HFF-Myc (cell line): ENCODE results near the gene WASF3.

ENCODE experiments used
- DNase-seq: peaks from one replicate; pipeline ENCODE4 v3.0.0-alpha.2; 2011; ENCODE audit warnings: low read depth; ENCODE audit errors: extremely low read depth
- H3K4me3 ChIP-seq: replicated peaks from 2 replicates; pipeline ENCODE4 v1.5.1; 2011; ENCODE audit warnings: low read depth, mild to moderate bottlenecking, control low read depth, low read length
- CTCF ChIP-seq: IDR thresholded peaks from 2 replicates; pipeline ENCODE4 v1.5.1; 2012; ENCODE audit warnings: mild to moderate bottlenecking, low read depth, low read length, control low read depth; ENCODE audit errors: missing control alignments

WASF3 gene

GRCh38 chr13:26541678-26542568 lies 15.6 kb upstream of the WASF3 start:
- TF ChIP-seq CTCF: no peak
- no peak overlapping the region for H3K4me3 ChIP-seq
- no peak for DNase-seq

GRCh38 chr13:26544707-26545106 lies 12.8 kb upstream of the WASF3 start:
- no peak for TF ChIP-seq CTCF
- H3K4me3 ChIP-seq: no peak overlapping the region
- no peak for DNase-seq

GRCh38 chr13:26548205-26548765 lies 9.2 kb upstream of the WASF3 start:
- no peak for TF ChIP-seq CTCF
- no peak for DNase-seq
- no peak overlapping the region for H3K4me3 ChIP-seq

- H3K4me3 ChIP-seq: no peak overlapping the region
- DNase-seq: no peak
- TF ChIP-seq CTCF: no peak
These were observed 7.8 kb upstream of the WASF3 start for GRCh38 chr13:26549713-26550112.

GRCh38 chr13:26551255-26551860 lies 6.1 kb upstream of the WASF3 start:
- DNase-seq: no peak
- no peak for TF ChIP-seq CTCF

GRCh38 chr13:26555413-26555812 lies 2.1 kb upstream of the WASF3 start:
- no peak for DNase-seq
- no peak overlapping the region for H3K4me3 ChIP-seq
- TF ChIP-seq CTCF: no peak

More at GRCh38 chr13:26551255-26551860, 6.1 kb upstream of the WASF3 start:
- no peak overlapping the region for H3K4me3 ChIP-seq
